ENCODE data around the gene MMP19.
"Not testable (repeated sequence)": the region's sequence is repeated elsewhere in the genome, so short reads cannot be mapped to it uniquely, and the experiment has no call there.

Gene MMP19

GRCh38 chr12:55865327-55865726, 22.6 kb upstream of the MMP19 start:
- H3K27ac ChIP-seq: no peak overlapping the region
- TF ChIP-seq CTCF (conservative IDR thresholded peaks at IDR 0.05): no peak
- TF ChIP-seq ZFX (IDR thresholded peaks at IDR 0.05): no peak

- not testable (repeated sequence) for H3K27ac ChIP-seq
These were observed 20.2 kb upstream of the MMP19 start for GRCh38 chr12:55862931-55863330.

GRCh38 chr12:55862286-55862685, 19.6 kb upstream of the MMP19 start:
- TF ChIP-seq ZFX (IDR thresholded peaks at IDR 0.05): no peak
- TF ChIP-seq CTCF (conservative IDR thresholded peaks at IDR 0.05): no peak
- no peak overlapping the region for H3K27ac ChIP-seq

- H3K27ac ChIP-seq: no peak overlapping the region
- TF ChIP-seq CTCF (conservative IDR thresholded peaks at IDR 0.05) (no peak), ZFX (IDR thresholded peaks at IDR 0.05) (no peak)
These were observed 19.1 kb upstream of the MMP19 start for GRCh38 chr12:55861871-55862270.

- TF ChIP-seq ZFX (IDR thresholded peaks at IDR 0.05) (no peak), CTCF (conservative IDR thresholded peaks at IDR 0.05) (no peak)
- H3K27ac ChIP-seq: no peak overlapping the region
These were observed 18.7 kb upstream of the MMP19 start for GRCh38 chr12:55861396-55861795.

GRCh38 chr12:55852740-55853139, 10.0 kb upstream of the MMP19 start:
- TF ChIP-seq ZFX (IDR thresholded peaks at IDR 0.05) (no peak), CTCF (conservative IDR thresholded peaks at IDR 0.05) (no peak)

GRCh38 chr12:55850893-55851292, 8.2 kb upstream of the MMP19 start:
- no peak for TF ChIP-seq ZFX (IDR thresholded peaks at IDR 0.05)
- TF ChIP-seq CTCF (conservative IDR thresholded peaks at IDR 0.05): no peak
- no peak overlapping the region for H3K27ac ChIP-seq

More at GRCh38 chr12:55852740-55853139, 10.0 kb upstream of the MMP19 start:
- no peak overlapping the region for H3K27ac ChIP-seq

GRCh38 chr12:55850401-55850800, 7.7 kb upstream of the MMP19 start:
- H3K27ac ChIP-seq: no peak overlapping the region
- TF ChIP-seq CTCF (conservative IDR thresholded peaks at IDR 0.05): no peak
- TF ChIP-seq ZFX (IDR thresholded peaks at IDR 0.05): no peak
